ENCODE measurements around the gene ADAMTS17. TPM values are rescaled to one million over a fixed set of nuclear protein-coding genes. Genes with fewer than 3 reads are reported as not detected.

Gene ADAMTS17
- total RNA-seq, 1 experiment from 2014 or later: 7.7 TPM

GRCh38 chr15:100129677-100130076 is 212.1 kb downstream of the ADAMTS17 start:
- Mint-ChIP-seq H3K27ac (ENCODE audit: low read depth, unreplicated experiment) (no peak overlapping the region), H3K9me3 (ENCODE audit: unreplicated experiment) (no peaks in the 10 kb centered on the region), H3K36me3 (ENCODE audit: insufficient read depth, unreplicated experiment) (no peaks in the 10 kb centered on the region), H3K4me3 (ENCODE audit: unreplicated experiment) (no peak overlapping the region), H3K4me1 (ENCODE audit: insufficient read depth, unreplicated experiment) (peaks cover 6% of the 10 kb centered on the region), H3K27me3 (ENCODE audit: insufficient read depth, unreplicated experiment) (no peaks in the 10 kb centered on the region)
- ChIA-PET CTCF (interaction anchor here (0.6 kb wide), 1 partner anchor 39 kb away, joined by 3 read pairs; no protein-coding TSS in a partner anchor), POLR2A (interaction anchor here (0.6 kb wide), 1 partner anchor 228 kb away, joined by 3 read pairs; no protein-coding TSS in a partner anchor)
- no peak for DNase-seq (ENCODE audit: unreplicated experiment)
- intact Hi-C loops (cut with micrococcal nuclease): no loop called here
- no peak for TF ChIP-seq CTCF (IDR thresholded peaks at IDR 0.05; ENCODE audit: unreplicated experiment)
- no TSS peak for BruUV-seq (replicated peaks)

GRCh38 chr15:100125401-100126191 is 216.2 kb downstream of the ADAMTS17 start:
- ChIA-PET POLR2A (interaction anchor here (0.6 kb wide), 1 partner anchor 53 kb away, joined by 3 read pairs; no protein-coding TSS in a partner anchor), CTCF (interaction anchor here (0.6 to 1.7 kb wide), 4 partner anchors 10 to 65 kb away, joined by 3 to 5 read pairs (median 4); no protein-coding TSS in a partner anchor)
- H3K27me3 Mint-ChIP-seq (ENCODE audit: insufficient read depth, unreplicated experiment): no peaks in the 10 kb centered on the region
- peaks cover 17% of the 10 kb centered on the region for H3K9me3 Mint-ChIP-seq (ENCODE audit: unreplicated experiment)
- BruUV-seq (replicated peaks): no TSS peak
- peaks cover 4% of the 10 kb centered on the region for H3K36me3 Mint-ChIP-seq (ENCODE audit: insufficient read depth, unreplicated experiment)
- H3K4me1 Mint-ChIP-seq (ENCODE audit: insufficient read depth, unreplicated experiment): peaks cover 12% of the 10 kb centered on the region
- no peak overlapping the region for H3K4me3 Mint-ChIP-seq (ENCODE audit: unreplicated experiment)
- intact Hi-C loops (cut with micrococcal nuclease): no loop called here
- TF ChIP-seq CTCF (IDR thresholded peaks at IDR 0.05; ENCODE audit: unreplicated experiment): no peak
- DNase-seq (ENCODE audit: unreplicated experiment): no peak
- no peak overlapping the region for H3K27ac Mint-ChIP-seq (ENCODE audit: low read depth, unreplicated experiment)

GRCh38 chr15:100124936-100125335 is 216.8 kb downstream of the ADAMTS17 start:
- intact Hi-C loops (cut with micrococcal nuclease): no loop called here
- Mint-ChIP-seq H3K4me3 (ENCODE audit: unreplicated experiment) (no peak overlapping the region), H3K27me3 (ENCODE audit: insufficient read depth, unreplicated experiment) (no peaks in the 10 kb centered on the region), H3K4me1 (ENCODE audit: insufficient read depth, unreplicated experiment) (peaks cover 12% of the 10 kb centered on the region), H3K9me3 (ENCODE audit: unreplicated experiment) (peaks cover 20% of the 10 kb centered on the region), H3K36me3 (ENCODE audit: insufficient read depth, unreplicated experiment) (peaks cover 4% of the 10 kb centered on the region), H3K27ac (ENCODE audit: low read depth, unreplicated experiment) (no peak overlapping the region)
- ChIA-PET POLR2A (no interaction called here), CTCF (interaction anchor here (0.6 to 1.2 kb wide), 3 partner anchors 9 to 33 kb away, joined by 3 to 5 read pairs (median 4); no protein-coding TSS in a partner anchor)
- DNase-seq (ENCODE audit: unreplicated experiment): no peak
- no peak for TF ChIP-seq CTCF (IDR thresholded peaks at IDR 0.05; ENCODE audit: unreplicated experiment)
- no TSS peak for BruUV-seq (replicated peaks)

GRCh38 chr15:100124361-100124760 is 217.4 kb downstream of the ADAMTS17 start:
- H3K4me3 Mint-ChIP-seq (ENCODE audit: unreplicated experiment): no peak overlapping the region
- H3K27ac Mint-ChIP-seq (ENCODE audit: low read depth, unreplicated experiment): no peak overlapping the region
- peaks cover 25% of the 10 kb centered on the region for H3K9me3 Mint-ChIP-seq (ENCODE audit: unreplicated experiment)
- H3K36me3 Mint-ChIP-seq (ENCODE audit: insufficient read depth, unreplicated experiment): peaks cover 4% of the 10 kb centered on the region
- no peak for DNase-seq (ENCODE audit: unreplicated experiment)
- BruUV-seq (replicated peaks): no TSS peak
- H3K4me1 Mint-ChIP-seq (ENCODE audit: insufficient read depth, unreplicated experiment): peaks cover 12% of the 10 kb centered on the region
- no peaks in the 10 kb centered on the region for H3K27me3 Mint-ChIP-seq (ENCODE audit: insufficient read depth, unreplicated experiment)
- intact Hi-C loops (cut with micrococcal nuclease): no loop called here
- POLR2A ChIA-PET: interaction anchor here (0.6 to 1.1 kb wide), 2 partner anchors 13 to 16 kb away, joined by 3 to 7 read pairs; no protein-coding TSS in a partner anchor
- CTCF ChIA-PET: interaction anchor here (0.7 to 1.6 kb wide), 2 partner anchors 13 to 45 kb away, joined by 3 read pairs; no protein-coding TSS in a partner anchor
- TF ChIP-seq CTCF (IDR thresholded peaks at IDR 0.05; ENCODE audit: unreplicated experiment): no peak

Measured in MCF 10A (cell line).